ENCODE measurements around the gene MYRF.

Gene MYRF

DNA sequence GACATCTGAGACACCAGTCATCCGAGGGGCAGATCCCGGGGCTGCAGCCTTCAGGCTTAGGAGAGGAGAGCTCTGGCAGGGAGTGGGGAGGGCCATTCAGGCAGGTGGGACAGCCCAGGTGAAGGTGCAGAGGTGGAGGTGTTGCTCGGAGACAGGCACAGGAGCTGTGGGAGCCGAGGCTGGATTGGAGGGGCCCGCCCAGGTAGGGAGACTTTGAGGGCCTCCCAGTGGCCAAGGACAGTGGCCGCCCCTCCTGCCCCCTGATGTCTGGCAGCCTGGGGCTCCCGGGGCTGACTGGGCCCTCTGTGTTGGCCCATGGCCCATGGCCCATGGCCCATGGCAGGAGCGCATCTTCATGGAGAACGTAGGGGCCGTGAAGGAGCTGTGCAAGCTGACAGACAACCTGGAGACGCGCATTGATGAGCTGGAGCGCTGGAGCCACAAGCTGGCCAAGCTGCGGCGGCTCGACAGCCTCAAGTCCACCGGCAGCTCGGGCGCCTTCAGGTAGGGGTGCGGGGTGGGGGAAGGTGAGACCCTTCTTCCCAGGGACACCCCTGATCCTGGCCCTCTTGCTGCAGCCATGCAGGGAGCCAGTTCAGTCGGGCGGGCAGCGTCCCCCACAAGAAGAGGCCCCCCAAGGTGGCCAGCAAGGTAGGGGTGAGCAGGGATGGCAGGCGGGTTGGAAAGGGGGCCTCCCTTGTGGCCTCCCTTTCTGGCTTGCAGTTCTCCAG, 26.6 kb downstream of the MYRF start:
- DNase-seq = no peak

DNA sequence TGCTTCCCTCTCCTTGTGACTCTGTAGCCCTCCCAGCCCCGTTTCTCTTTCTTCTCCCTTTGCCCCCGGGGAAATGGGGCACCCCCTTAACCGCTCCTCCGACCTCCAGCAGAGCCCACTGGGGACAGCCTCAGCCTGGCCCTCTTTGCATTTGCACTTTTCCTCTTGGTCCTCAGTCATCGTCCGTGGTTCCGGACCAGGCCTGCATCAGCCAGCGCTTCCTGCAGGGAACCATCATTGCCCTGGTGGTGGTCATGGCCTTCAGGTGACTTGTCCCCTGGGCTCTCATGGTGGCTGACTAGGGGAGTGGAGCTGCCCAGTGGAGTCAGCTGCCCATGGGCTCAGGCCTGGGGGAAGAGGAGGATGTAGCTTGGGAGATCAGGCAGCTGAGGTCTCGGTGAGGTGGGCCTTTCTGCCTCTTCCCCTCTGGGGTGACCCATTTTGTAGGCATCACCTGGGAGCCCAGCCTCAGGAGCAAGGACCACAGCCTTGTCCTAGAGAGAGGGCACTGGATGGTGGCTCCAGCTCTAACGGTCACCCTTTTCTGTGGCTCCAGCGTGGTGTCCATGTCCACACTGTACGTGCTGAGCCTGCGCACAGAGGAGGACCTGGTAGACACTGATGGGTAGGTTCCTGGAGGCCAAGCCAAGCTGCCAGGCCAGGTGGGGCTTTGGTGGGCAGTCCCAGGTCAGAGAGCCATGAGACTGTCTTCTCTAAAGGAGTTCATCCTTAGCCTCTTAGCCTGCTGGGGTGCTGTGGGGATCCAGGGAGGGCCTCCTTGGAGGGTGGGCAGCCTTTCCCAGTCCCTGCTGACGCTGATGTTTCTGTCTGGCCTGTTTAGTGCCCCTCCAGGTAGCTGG, 27.5 kb downstream of the MYRF start:
- DNase-seq = no peak

DNA sequence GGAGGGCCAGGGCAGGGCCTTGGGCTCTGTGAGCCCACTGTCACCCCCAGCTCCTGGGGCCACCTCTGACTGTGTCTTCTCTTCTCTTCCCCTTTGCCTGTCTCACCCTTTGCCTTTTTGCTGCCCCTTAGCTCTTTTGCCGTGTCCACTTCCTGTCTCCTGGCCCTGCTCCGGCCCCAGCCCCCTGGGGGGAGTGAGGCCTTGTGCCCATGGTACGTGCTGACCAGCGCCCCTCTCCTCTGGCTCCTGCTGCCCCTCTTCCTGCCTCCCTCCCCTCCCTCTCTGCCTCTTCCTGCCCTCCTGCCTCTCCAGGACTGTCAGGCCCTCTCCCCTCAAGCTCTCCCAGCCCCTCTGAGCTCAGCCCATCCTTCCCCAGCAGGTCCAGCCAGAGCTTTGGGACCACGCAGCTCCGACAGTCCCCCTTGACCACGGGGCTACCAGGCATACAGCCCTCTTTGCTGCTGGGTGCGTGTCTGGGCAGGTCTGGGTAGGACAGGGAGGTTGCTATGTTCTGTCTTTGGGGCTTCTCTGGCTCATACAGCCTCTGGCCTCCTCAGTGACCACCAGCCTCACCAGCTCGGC, 28.2 kb downstream of the MYRF start:
- DNase-seq = no peak

DNA sequence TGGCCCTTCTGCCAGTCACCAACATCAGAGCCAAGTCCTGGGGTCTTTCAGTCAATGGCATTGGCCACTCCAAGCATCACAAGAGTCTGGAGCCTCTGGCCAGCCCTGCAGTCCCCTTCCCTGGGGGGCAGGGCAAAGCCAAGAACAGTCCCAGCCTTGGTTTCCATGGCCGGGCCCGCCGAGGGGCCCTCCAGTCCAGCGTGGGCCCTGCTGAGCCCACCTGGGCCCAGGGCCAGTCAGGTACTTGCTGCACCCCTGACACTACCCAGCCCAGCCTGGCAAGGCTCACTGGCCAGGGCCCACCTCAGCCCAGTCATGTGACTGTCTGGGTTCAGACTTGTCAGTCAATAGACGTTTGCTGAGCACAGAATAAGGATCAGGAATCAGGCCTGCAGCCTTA, 29.1 kb downstream of the MYRF start:
- DNase-seq = no peak

DNA sequence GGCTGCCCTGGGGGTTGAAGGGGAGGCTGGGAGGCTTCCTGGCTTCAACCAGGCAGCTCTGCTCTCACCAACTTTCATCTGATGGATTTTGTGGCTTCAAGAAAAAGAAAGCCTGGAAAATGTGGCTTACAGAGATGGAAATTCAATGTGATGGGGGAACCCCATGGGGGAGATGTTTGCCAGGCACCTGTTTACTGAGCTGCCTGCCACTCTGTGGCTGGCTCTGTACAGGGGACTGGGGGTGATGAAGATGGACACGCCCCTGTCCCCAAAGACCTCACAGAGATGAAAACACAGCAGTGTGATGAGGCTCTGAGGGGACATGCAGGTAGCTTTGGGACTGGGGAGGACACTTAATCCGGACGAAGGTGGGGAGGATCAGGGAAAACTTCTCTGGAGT, 29.9 kb downstream of the MYRF start:
- no peak for DNase-seq

DNA sequence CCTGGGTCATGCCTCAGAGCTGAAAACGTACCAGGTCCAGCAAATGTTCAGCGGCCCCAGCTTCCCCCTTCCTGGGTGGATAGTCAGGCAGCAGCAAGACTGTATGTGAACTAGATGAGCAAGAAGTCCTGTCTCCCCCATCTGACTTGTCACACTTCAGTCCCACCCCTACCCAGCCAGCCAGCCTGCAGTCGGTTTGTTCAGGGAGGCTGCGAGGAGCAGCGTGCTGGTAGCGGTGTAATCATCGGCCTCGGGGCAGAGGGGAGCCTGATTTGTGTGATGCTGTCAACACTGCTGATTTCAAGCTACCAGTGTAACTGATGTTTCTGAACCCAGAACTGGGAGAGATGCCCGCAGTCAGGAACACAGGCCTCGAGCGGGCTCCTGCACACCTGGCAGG, 30.4 kb downstream of the MYRF start:
- DNase-seq = no peak

DNA sequence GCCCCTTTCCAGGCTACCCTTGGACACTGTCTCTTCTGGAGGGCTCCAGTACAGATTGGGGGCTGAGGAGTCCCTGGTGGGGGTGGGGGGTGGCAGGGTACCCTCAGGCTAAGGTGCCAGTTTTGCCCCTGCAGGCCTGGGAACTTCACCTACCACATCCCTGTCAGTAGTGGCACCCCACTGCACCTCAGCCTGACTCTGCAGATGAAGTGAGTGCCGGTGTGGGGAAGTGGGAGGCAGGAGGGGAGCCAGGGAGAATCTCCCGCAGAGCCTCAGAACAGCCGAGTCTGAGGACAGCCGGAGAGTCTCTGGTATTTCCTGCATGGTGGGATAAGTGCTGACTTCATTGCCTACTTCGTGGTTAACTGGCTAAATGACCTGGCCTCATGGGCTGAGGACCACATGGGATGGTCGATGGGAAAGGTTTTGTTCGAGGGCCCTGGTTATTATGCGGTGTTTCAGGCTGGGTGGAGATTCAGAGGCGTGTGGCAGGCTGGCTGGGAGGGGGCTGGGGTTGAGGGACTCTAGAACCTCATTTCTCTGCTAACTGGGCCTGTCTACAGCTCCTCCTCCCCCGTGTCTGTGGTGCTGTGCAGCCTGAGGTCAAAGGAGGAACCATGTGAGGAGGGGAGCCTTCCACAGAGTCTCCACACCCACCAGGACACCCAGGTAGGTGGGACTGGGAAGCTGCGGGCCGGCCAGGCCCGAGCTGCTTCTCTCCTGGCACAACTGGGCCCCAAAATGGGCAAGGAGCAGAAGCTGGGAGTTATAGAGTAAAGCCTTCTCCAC, 31.5 kb downstream of the MYRF start:
- no peak for DNase-seq

DNA sequence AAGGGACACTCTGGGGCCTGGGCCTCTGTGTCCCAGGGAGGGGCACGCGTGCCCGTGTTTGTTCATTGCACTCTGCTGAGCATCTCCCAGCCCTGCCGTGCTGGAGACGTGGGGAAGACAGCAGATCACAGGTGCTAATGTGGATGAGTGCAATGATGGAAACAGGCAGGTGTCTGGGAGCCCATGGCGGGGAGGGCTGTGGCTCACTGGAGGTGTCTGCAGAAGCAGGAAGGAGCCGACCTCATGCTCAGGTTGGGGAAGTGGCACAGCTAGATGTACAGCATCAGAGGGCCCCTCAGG, 32.0 kb downstream of the MYRF start:
- DNase-seq = no peak

DNA sequence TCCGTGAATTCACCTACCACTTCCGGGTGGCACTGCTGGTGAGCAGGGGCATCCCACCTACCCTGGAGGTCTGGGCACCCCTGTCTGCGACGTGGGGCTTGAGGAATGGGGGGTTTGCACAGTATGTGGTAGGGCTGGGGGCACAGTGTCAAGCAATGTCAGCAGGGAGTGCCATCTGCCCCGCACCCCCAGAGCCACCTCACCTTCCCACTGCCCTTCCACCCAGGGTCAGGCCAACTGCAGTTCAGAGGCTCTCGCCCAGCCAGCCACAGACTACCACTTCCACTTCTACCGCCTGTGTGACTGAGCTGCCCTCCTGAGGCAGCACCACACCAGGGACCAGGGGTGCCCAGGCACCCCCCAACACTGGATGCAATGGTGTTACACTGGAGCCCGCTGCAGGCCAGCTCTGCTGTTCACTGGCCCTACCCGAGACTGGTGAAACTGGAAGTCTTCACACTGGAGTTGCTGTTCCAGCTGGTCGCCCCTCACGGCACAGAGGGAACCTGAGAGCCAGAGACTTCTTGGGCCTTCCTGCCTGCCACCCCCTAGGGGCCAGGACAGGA, 33.5 kb downstream of the MYRF start:
- DNase-seq = no peak

DNA sequence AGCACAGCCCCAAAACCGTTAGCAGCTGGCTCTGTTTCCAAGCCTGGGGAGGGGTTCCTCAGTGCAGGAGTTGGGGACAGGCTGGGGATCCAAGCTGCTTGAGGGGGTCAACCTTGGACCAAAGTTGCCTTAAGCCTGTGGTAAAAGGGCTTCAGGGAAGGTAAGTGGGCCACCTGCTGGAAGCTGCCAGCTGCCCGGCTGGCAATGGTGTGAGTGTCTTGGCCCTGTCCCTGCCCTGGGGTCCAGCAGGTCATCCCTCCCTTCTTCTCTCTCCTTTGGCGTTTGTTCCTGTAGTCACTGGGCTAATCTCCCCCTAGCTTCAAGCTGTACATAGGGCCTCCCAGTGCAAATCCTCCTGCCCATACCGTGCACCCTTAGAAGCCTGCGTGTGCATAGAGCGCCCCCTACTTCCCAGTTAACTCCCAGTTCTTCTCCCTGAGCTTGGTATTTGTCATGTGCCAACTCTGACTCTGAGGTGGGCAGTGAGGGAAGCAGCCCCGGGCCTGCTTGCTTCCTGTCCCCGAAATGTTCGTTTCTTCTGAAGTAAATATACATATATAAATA, 35.6 kb downstream of the MYRF start:
- no peak for DNase-seq

DNA sequence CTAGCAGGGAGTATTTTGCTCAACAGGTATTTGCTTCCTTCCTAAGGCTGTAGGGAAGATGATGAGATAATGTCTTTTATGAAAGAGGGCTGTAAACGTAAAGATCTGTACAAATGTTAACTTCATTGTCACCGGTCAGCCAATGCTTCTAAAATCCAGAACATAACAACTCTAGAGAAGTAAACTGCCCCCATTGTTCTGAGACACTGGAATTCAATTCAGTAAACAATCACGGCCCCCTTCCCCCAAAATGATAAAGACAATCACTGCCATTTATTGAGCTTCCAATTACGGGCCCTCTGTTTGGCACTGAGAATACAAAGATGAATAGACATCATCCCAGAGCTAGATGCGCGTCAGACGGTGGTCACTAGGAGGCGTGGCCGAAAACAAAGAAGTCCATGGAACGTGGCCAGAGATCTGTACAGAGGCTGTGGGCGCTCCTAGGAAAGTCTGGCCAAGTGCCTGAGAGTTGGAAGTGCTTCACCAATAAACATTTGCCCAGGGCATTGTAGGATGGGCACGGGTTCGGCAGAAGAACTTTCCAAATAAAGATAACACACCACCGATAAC, 39.4 kb downstream of the MYRF start:
- DNase-seq = no peak

DNA sequence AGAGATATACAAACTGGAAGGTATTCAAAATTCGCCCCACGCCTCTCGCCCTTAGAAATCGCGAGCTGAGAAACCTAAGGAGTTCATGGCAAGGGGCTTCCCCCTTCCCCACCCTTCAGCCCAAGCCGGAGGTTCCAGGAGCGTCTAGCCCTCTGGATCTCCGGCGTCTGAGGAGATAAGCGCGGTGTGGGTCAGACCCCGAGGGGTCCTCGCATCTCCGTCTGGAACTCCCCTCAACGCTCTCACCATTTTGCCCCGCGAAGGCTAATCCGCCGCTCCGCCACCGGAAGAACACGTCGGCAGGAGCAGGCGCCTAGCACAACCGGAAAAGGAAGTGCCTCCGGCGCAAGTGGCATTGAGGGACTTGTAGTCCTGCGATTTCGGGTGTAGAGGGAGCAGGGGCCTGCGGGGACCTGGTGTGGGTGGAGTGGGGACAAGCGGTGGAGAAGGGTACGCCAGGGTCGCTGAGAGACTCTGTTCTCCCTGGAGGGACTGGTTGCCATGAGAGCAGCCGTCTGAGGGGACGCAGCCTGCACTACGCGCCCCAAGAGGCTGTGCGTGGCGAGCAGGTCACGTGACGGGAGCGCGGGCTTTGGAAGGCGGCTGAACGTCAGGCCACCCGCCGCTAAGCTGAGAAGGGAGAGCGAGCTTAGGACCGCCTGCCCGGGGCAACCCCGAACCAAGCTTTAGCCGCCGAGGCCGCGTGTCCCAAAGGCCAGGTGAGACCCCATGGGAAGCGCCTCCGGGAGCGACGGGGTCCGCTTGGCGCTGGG, 40.1 kb downstream of the MYRF start, which contains the start of the genes FEN1 and TMEM258:
FEN1 (plus strand) TSS at position 602 of the 773 bp plus-strand sequence. CDS start 2,451 bp downstream, outside the sequence.
TMEM258 (minus strand) TSS at position 290 of the 773 bp plus-strand sequence; CDS start at position 249, 41 bp downstream.
- DNase-seq = peak; percentile 88

DNA sequence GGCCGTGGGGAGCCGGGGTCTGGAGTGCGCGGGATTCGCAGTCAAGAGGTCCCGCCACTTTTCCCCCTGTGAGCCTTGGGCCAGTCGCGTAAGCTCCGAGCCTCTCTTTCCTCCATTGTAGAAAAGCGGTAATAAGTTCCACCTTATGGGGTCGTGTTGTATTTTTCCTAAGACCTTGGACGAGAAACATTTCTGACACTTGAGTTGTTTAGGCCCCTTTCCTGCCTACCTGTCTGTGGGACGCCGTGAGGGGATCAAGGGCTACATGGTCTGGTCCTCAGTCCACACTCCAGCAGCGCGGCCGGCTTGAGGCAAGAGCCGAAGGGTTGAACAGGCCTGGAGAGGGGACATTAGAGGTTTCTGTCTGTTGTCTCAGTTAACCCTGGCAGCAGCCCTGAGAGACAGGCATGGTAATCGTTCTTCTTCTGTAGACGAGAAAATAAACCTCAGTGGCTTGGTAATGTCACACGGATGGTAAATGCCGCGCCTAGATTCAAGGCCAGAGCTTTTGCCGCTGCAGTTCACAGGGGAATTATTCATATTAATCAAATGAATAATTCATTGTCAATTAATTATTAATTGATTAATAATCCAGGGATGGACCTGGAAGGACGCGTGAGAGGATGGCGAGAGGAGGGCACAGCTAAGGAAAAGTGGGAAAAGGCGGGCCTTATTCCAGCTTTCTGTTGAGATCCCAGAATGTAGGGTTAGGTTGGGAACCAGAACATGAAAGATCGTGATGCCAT, 40.8 kb downstream of the MYRF start:
- DNase-seq = no peak

DNA sequence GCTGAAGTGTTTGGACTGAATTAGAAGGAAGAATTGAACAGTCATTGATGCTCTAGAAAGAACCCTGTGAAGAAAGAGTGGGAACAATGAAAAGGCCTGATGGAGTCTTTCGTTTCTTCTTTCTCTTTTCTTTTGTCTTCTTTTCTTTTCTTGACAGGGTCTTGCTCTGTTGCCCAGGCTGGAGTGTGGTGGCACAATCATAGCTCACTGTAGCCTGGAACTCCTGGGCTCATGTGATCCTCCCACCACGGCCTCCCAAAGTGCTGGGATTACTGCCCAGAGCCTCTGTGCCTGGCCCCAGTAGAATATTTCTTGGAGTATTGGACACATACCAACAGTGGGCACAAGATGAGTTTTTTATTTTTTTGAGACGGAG, 41.4 kb downstream of the MYRF start:
- DNase-seq = no peak

DNA sequence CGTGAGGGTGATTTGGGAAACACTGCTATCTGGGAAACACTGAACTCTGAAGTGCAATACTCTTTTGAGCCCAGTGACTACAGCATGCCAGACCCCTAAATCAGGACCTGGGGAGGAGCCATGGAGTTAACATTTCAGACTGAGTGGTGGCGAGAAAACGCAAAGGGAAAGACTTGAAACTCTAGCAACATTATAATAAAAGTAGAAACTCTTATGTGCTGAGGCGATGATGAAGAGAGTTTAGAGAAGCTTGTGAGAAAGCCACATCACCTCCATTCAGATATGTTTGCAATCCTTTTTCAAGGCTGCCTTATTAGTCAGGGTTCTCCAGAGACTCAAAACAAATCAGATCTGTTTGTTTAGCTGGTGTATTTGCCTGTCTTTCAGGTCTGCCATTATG, 42.1 kb downstream of the MYRF start:
- no peak for DNase-seq

DNA sequence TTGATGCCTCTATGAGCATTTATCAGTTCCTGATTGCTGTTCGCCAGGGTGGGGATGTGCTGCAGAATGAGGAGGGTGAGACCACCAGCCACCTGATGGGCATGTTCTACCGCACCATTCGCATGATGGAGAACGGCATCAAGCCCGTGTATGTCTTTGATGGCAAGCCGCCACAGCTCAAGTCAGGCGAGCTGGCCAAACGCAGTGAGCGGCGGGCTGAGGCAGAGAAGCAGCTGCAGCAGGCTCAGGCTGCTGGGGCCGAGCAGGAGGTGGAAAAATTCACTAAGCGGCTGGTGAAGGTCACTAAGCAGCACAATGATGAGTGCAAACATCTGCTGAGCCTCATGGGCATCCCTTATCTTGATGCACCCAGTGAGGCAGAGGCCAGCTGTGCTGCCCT, 43.0 kb downstream of the MYRF start:
- no peak for DNase-seq

DNA sequence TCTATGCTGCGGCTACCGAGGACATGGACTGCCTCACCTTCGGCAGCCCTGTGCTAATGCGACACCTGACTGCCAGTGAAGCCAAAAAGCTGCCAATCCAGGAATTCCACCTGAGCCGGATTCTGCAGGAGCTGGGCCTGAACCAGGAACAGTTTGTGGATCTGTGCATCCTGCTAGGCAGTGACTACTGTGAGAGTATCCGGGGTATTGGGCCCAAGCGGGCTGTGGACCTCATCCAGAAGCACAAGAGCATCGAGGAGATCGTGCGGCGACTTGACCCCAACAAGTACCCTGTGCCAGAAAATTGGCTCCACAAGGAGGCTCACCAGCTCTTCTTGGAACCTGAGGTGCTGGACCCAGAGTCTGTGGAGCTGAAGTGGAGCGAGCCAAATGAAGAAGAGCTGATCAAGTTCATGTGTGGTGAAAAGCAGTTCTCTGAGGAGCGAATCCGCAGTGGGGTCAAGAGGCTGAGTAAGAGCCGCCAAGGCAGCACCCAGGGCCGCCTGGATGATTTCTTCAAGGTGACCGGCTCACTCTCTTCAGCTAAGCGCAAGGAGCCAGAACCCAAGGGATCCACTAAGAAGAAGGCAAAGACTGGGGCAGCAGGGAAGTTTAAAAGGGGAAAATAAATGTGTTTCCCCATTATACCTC, 43.6 kb downstream of the MYRF start:
- DNase-seq = no peak

DNA sequence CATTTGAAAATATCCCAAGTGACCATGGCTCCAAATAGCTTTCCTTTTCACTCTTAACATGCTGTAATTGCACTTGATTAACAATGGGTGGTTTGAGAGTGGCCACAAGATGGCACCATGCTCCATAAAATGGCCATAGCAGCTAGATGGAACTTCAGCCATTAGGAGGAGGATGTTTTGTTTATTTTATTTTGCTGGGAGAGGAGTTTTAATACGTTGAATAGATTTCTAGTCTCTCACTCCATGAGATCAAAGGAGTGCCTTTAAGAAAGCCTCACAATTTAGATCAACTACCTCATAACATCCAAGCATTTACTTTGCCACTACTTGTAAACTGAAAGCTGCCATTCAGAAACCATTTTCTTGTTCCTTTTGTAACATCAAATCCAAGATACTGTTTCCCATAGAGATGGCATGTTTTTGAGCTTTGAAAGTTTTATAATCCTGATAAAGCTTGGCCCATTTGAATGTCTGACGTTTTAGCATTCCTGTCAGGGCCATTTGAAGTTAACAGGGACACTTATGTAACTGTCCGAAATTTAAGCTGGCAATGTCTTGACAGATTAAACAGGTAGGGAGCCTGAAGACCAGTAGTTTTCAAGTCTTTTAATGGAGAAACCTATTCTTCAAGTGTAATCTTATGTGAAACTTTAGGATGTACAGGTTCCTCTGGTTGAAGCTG, 45.0 kb downstream of the MYRF start:
- peak; percentile 6 for DNase-seq

DNA sequence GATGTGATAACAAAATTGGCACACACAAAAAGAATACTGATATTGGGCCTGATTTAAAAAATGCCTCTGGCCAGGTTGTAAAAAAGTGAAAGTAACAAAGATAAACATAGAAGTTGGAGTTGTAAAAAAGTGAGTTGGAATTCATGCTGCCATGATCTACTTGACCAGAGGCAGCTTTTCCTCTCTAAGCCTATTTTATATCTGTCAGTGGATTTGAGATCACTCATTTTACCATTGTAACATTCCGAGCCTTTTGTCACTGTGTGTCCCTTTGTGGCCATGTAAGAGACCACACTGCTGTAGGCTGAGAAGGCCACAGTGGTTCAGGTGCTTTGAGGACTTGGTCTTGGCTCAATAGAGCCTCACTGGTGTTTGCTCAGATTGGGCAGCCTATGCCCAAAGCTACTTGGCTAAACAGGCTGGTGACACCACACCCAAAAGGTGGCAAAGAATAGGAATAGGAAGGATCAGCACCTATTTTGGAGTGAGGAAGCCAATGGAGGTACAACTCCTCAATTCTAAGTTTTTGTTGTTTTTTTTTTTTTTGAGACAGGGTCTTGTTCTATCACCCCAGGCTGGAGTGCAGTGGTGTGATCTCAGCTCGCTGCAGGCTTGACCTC, 47.3 kb downstream of the MYRF start:
- no peak for DNase-seq
